HepG2 (cell line): ENCODE results near the gene WIPF3. TPM values are rescaled to one million over a fixed set of nuclear protein-coding genes. Genes with fewer than 3 reads are reported as not detected.

Source experiments
- ATAC-seq: fragments of 200-7000 bp; cut with Tn5 transposase; 3 replicates; pipeline ENCODE4 v1.9.1; 2020; ENCODE audit warnings: mild to moderate bottlenecking, moderate library complexity
- BruUV-seq: library from RNA; stranded (reverse); fragments of 400-500 nt; replicated peaks from 2 replicates; lab custom pipeline; 2021; lab: Mats Ljungman, UMichigan
- CTCF ChIA-PET: fragments of 300-600 bp; formaldehyde crosslinking; extraction: SDS; loops from one replicate; lab custom pipeline; 2021; ENCODE audit warnings: low total read pairs, inconsistent platforms, low intra/inter-chr PET ratio; lab: Yijun Ruan, JAX
- POLR2A ChIA-PET: fragments of 350-600 bp; sonication (Branson Sonifier 250); formaldehyde crosslinking; loops from one replicate; lab custom pipeline; 2020; ENCODE audit warnings: antibody characterized with exemption, inconsistent platforms; lab: Yijun Ruan, JAX
- DNase-seq: peaks from one replicate; pipeline ENCODE4 v3.0.0-alpha.2; 2015; ENCODE audit warnings: low spot score
- FAIRE-seq: peaks from 3 replicates; lab custom pipeline; 2011; peaks lifted over from hg19 to GRCh38; lab: Jason Lieb, UNC
- H2AFZ ChIP-seq: one replicate; pipeline ENCODE4 v1.6.1; 2011; ENCODE audit warnings: low read length, inconsistent platforms
- H3K27ac ChIP-seq: fragments of 300-600 bp; 3 replicates; pipeline ENCODE4 v1.8.0; 2011; ENCODE audit warnings: mixed run types, mild to moderate bottlenecking, mixed read lengths, low read length, inconsistent platforms; ENCODE audit not compliant: insufficient read depth; ENCODE audit errors: extremely low read length
- H3K27me3 ChIP-seq, 2 experiments: fragments of 200-600 bp in 1 of 2; 2 replicates in 1 of 2; 3 replicates in 1 of 2; pipeline versions ENCODE4 v1.6.0 to v1.8.0; 2011; ENCODE audit warnings: low read length in 2 of 2, mild to moderate bottlenecking in 2 of 2, moderate library complexity in 2 of 2, inconsistent platforms in 1 of 2; ENCODE audit not compliant: insufficient read depth in 2 of 2, control insufficient read depth in 1 of 2
- H3K36me3 ChIP-seq, 2 experiments: fragments of 200-600 bp in 1 of 2; replicated peaks in 1 of 2; 2 replicates in 1 of 2; 3 replicates in 1 of 2; pipeline versions ENCODE4 v1.5.1 to v1.8.0; 2011; ENCODE audit warnings: low read length in 2 of 2, inconsistent platforms in 1 of 2; ENCODE audit not compliant: insufficient read depth in 2 of 2, control insufficient read depth in 1 of 2
- H3K4me1 ChIP-seq: 2 replicates; pipeline ENCODE4 v1.5.1; 2012; ENCODE audit warnings: low read length, inconsistent platforms; ENCODE audit not compliant: insufficient read depth
- H3K4me2 ChIP-seq: 2 replicates; pipeline ENCODE4 v1.6.0; 2011; ENCODE audit warnings: low read depth, low read length, inconsistent platforms
- H3K4me3 ChIP-seq, 3 experiments: fragments of 200-600 bp in 1 of 3; sonication (generic), shearing (Covaris generic) in 1 of 3; replicated peaks in 1 of 3; 2 replicates each; pipeline ENCODE4 v1.5.1; 2011 to 2016; ENCODE audit warnings: low read length in 3 of 3, inconsistent platforms in 2 of 3, low read depth in 2 of 3, mild to moderate bottlenecking in 2 of 3, control low read depth in 1 of 3, mixed read lengths in 1 of 3; ENCODE audit not compliant: insufficient read depth in 1 of 3
- H3K79me2 ChIP-seq: one replicate; pipeline ENCODE4 v1.6.1; 2011; ENCODE audit warnings: low read length, inconsistent platforms; ENCODE audit not compliant: insufficient read depth
- H3K9ac ChIP-seq: 2 replicates; pipeline ENCODE4 v1.6.0; 2011; ENCODE audit warnings: mild to moderate bottlenecking, low read depth, low read length, inconsistent platforms; ENCODE audit not compliant: insufficient read depth
- H3K9me3 ChIP-seq: 2 replicates; pipeline ENCODE4 v1.5.1; 2012; ENCODE audit warnings: mild to moderate bottlenecking, low read length
- H4K20me1 ChIP-seq: 2 replicates; pipeline ENCODE4 v1.6.0; 2011; ENCODE audit warnings: inconsistent platforms, mild to moderate bottlenecking, low read length, moderate library complexity; ENCODE audit not compliant: insufficient read depth
- ATF1 ChIP-seq: IDR thresholded peaks from 2 replicates; pipeline ENCODE4 v1.6.1; 2016; ENCODE audit warnings: mild to moderate bottlenecking, control low read depth
- CBFB ChIP-seq: sonication (generic); formaldehyde crosslinking; IDR thresholded peaks from 2 replicates; pipeline ENCODE4 v1.4.0; 2020; ENCODE audit warnings: missing genetic modification reagents
- CBX5 ChIP-seq: sonication (generic); formaldehyde crosslinking; IDR thresholded peaks from 2 replicates; pipeline ENCODE4 v1.4.0; 2020; ENCODE audit warnings: missing genetic modification reagents, borderline replicate concordance
- CC2D1A ChIP-seq: sonication (generic); formaldehyde crosslinking; IDR thresholded peaks from 2 replicates; pipeline ENCODE4 v1.8.1; 2023; ENCODE audit warnings: mild to moderate bottlenecking, missing genetic modification reagents
- ETV6 ChIP-seq: sonication (generic); formaldehyde crosslinking; conservative IDR thresholded peaks from 2 replicates; pipeline ENCODE4 v1.4.0; 2020; ENCODE audit warnings: missing genetic modification reagents
- FOXC1 ChIP-seq: sonication (generic); formaldehyde crosslinking; IDR thresholded peaks from 2 replicates; pipeline ENCODE4 v1.8.0; 2022; ENCODE audit warnings: mild to moderate bottlenecking, missing genetic modification reagents, borderline replicate concordance
- HNF4A ChIP-seq: sonication (generic); formaldehyde crosslinking; IDR thresholded peaks from 2 replicates; pipeline ENCODE4 v1.4.0; 2020; ENCODE audit warnings: missing genetic modification reagents
- IRX3 ChIP-seq: sonication (generic); formaldehyde crosslinking; IDR thresholded peaks from 2 replicates; pipeline ENCODE4 v1.8.1; 2023; ENCODE audit warnings: mild to moderate bottlenecking, low read depth, missing genetic modification reagents, borderline replicate concordance
- NCOA5 ChIP-seq: sonication (generic); formaldehyde crosslinking; IDR thresholded peaks from 2 replicates; pipeline ENCODE4 v1.4.0; 2020; ENCODE audit warnings: missing genetic modification reagents
- PCBP2 ChIP-seq: fragments of 200-400 bp; formaldehyde crosslinking; optimal IDR thresholded peaks from 2 replicates; pipeline ENCODE3; 2018; ENCODE audit warnings: low read length, low read depth; ENCODE audit not compliant: poor library complexity, severe bottlenecking
- POLR2AphosphoS2 ChIP-seq: IDR thresholded peaks from 2 replicates; pipeline ENCODE4 v1.6.1; 2011; ENCODE audit warnings: low read depth, low read length, improper control_type of control experiment
- RXRB ChIP-seq: IDR thresholded peaks from 2 replicates; pipeline ENCODE4 v1.6.1; 2016; ENCODE audit warnings: borderline replicate concordance, missing genetic modification reagents, missing compliant biosample characterization
- SMAD3 ChIP-seq: sonication (generic); formaldehyde crosslinking; IDR thresholded peaks from 2 replicates; pipeline ENCODE4 v1.4.0; 2020; ENCODE audit warnings: missing genetic modification reagents
- STAT5B ChIP-seq: sonication (generic); formaldehyde crosslinking; IDR thresholded peaks from 2 replicates; pipeline ENCODE4 v1.4.0; 2020; ENCODE audit warnings: missing genetic modification reagents
- TAF15 ChIP-seq: fragments of 200-400 bp; formaldehyde crosslinking; IDR thresholded peaks from one replicate; pipeline ENCODE4 v1.6.1; 2018; ENCODE audit warnings: mild to moderate bottlenecking, low read depth, low read length; ENCODE audit not compliant: poor library complexity, severe bottlenecking
- USF2 ChIP-seq, 2 experiments: sonication (generic) in 1 of 2; formaldehyde crosslinking in 1 of 2; IDR thresholded peaks; 2 replicates each; pipeline versions ENCODE4 v1.5.1 to v1.6.1; 2011 to 2020; ENCODE audit warnings: borderline replicate concordance in 1 of 2, low read depth in 1 of 2, low read length in 1 of 2, mild to moderate bottlenecking in 1 of 2, missing genetic modification reagents in 1 of 2, moderate library complexity in 1 of 2
- ZMAT5 ChIP-seq: sonication (generic); formaldehyde crosslinking; IDR thresholded peaks from 2 replicates; pipeline ENCODE4 v1.5.0; 2020; ENCODE audit warnings: mild to moderate bottlenecking, low read depth, missing genetic modification reagents, borderline replicate concordance
- ZNF784 ChIP-seq: sonication (generic); formaldehyde crosslinking; IDR thresholded peaks from 2 replicates; pipeline ENCODE4 v1.5.1; 2020; ENCODE audit warnings: missing genetic modification reagents, mild to moderate bottlenecking, borderline replicate concordance
- ZNF788 ChIP-seq: sonication (generic); formaldehyde crosslinking; IDR thresholded peaks from 2 replicates; pipeline ENCODE4 v1.5.0; 2020; ENCODE audit warnings: mild to moderate bottlenecking, missing genetic modification reagents, borderline replicate concordance
- WGBS: methylation state at CpG from one replicate; pipeline ENCODE4 v1.1.6; 2017; ENCODE audit warnings: low lambda C conversion rate; 5-methylcytosine and 5-hydroxymethylcytosine counted together
- in situ Hi-C: cut with HindIII; loops from 2 replicates; pipeline ENCODE4 v1.10.0; 2017; ENCODE audit warnings: low pct_unique_long_range_greater_than_20kb; ENCODE audit not compliant: extremely low pct_ligation_motif_present
- intact Hi-C: fragments of 100-400 bp; cut with micrococcal nuclease; formaldehyde crosslinking; loops from one replicate; pipeline ENCODE4 v1.10.0; 2022; ENCODE audit not compliant: unreplicated experiment
- polyA plus RNA-seq, 8 experiments: library from polyadenylated mRNA; depleted of rRNA in 3 of 8; stranded (reverse) in 7 of 8; unstranded in 1 of 8; fragments of >200 nt; fragmentation: Illumina TruSeq in 4 of 8; extraction: Trizol in 4 of 8; gene quantifications; 2 replicates each; pipeline versions ENCODE4 v1.2.1 to v1.2.3, GENCODE V29; 2011 to 2016; ENCODE audit warnings: low read depth in 4 of 8, missing spikeins in 1 of 8, mixed read lengths in 1 of 8; ENCODE audit not compliant: insufficient read depth in 1 of 8
- total RNA-seq, 5 experiments: library from RNA; depleted of rRNA; stranded (reverse); fragments of >200 nt; fragmentation: Illumina TruSeq; extraction: Trizol; gene quantifications; 2 replicates each; pipeline ENCODE4 v1.2.3, GENCODE V29; 2016; ENCODE audit warnings: low read depth in 1 of 5

Gene WIPF3
- total and polyA plus RNA-seq, 2 of the 13 experiments (the other 11 are each of a cell fraction or from before 2014, with no cell fraction given): 0.03 TPM; not detected in 1

- no TSS peak for BruUV-seq
- Histone ChIP-seq H3K9ac (no peak overlapping the region), H2AFZ (no peak overlapping the region), H3K27me3 (peaks cover 0 to 3% of the 10 kb centered on the region in 2 experiments; a peak in 3 of 5 replicates), H3K9me3 (no peaks in the 10 kb centered on the region)
- FAIRE-seq: no peak
- TF ChIP-seq ZNF788 (CRISPR knock-in tag) (no peak), ZMAT5 (CRISPR knock-in tag) (no peak), ATF1 (CRISPR knock-in tag) (no peak), CBX5 (CRISPR knock-in tag) (no peak), NCOA5 (CRISPR knock-in tag) (no peak), IRX3 (no peak), ZNF784 (CRISPR knock-in tag) (no peak), HNF4A (CRISPR knock-in tag) (no peak), STAT5B (no peak), CBFB (no peak), FOXC1 (no peak), SMAD3 (CRISPR knock-in tag) (no peak), USF2 (IDR thresholded peaks at IDR 0.05; ENCODE audit: low read depth, low read length) (no peak), USF2 (CRISPR knock-in tag; IDR thresholded peaks at IDR 0.05; ENCODE audit: borderline replicate concordance) (no peak), ETV6 (no peak), RXRB (no peak), CC2D1A (CRISPR knock-in tag) (no peak), TAF15 (no peak), POLR2AphosphoS2 (no peak), PCBP2 (no peak)
- TF ChIP-seq, all 625 proteins: peak for 0
- POLR2A ChIA-PET: no interaction called here
- Histone ChIP-seq H3K4me2 (no peak overlapping the region), H3K79me2 (no peaks in the 10 kb centered on the region), H3K4me3 (no peak overlapping the region), H3K27ac (no peak overlapping the region), H3K36me3 (no peaks in the 10 kb centered on the region), H4K20me1 (no peaks in the 10 kb centered on the region), H3K4me1 (peaks cover 9% of the 10 kb centered on the region)
- intact Hi-C loops: no loop called here
- 5% methylated on average over 2 of the region's 2 CpGs for WGBS
- no peak for ATAC-seq
- in situ Hi-C loops: no loop called here
- DNase-seq: no peak
- CTCF ChIA-PET: no interaction called here
These were observed 10.4 kb upstream of the WIPF3 start for GRCh38 chr7:29795696-29796580.
